ENCODE data around the gene RNF187. TPM values are rescaled to one million over a fixed set of nuclear protein-coding genes. Genes with fewer than 3 reads are reported as not detected.

RNF187 gene
- total RNA-seq, 6 experiments from 2014 or later: 43.9 to 66.6 (median 56.3) TPM

DNA sequence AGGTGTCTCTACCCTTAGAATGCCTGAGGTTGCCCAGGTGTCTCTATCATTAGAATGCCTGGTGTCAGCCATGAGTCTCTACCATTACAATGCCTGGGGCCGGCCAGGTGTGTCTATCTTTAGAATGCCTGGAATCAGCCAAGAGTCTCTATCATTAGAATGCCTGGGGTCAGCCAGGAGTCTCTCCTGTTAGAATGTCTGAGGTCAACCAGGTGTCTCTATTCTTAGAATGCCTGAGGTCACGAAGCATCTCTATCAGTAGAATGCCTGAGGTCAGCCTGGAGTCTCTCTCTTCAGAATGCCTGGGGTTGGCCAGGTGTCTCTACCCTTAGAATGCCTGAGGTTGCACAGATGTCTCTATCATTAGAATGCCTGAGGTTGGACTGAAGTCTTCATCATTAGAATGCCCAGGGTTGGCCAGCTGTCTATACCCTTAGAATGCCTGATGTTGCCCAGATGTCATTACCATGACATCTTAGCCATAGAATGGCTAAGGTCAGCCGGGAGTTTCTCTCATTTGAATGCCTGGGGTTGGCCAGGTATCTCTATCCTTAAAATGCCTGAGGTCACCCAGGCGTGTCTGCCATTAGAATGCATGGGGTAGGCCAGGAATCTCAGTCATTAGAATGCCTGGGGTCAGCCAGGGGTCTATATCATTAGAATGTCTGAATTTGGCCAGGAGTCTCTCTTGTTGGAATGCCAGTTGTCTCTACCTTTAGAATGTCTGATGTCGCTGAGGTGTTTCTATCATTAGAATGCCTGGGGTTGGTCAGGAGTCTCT is 44.0 kb downstream of the RNF187 start:
- H3K36me3 ChIP-seq: no peaks in the 10 kb centered on the region
- ATAC-seq (no peak), DNase-seq (no peak)
- no peaks in the 10 kb centered on the region for H3K27me3 ChIP-seq
- H3K4me1 ChIP-seq: no peaks in the 10 kb centered on the region
- no peak overlapping the region for H3K27ac ChIP-seq
- TF ChIP-seq POLR2A (IDR thresholded peaks at IDR 0.05): no peak
- TF ChIP-seq, protein P1, sequence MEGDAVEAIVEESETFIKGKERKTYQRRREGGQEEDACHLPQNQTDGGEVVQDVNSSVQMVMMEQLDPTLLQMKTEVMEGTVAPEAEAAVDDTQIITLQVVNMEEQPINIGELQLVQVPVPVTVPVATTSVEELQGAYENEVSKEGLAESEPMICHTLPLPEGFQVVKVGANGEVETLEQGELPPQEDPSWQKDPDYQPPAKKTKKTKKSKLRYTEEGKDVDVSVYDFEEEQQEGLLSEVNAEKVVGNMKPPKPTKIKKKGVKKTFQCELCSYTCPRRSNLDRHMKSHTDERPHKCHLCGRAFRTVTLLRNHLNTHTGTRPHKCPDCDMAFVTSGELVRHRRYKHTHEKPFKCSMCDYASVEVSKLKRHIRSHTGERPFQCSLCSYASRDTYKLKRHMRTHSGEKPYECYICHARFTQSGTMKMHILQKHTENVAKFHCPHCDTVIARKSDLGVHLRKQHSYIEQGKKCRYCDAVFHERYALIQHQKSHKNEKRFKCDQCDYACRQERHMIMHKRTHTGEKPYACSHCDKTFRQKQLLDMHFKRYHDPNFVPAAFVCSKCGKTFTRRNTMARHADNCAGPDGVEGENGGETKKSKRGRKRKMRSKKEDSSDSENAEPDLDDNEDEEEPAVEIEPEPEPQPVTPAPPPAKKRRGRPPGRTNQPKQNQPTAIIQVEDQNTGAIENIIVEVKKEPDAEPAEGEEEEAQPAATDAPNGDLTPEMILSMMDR (IDR thresholded peaks at IDR 0.05): no peak
- intact Hi-C loops (cut with DNase I): no loop called here
- H3K4me3 ChIP-seq: no peak overlapping the region
- 71% methylated on average over 1 of the region's 5 CpGs for WGBS (ENCODE audit: insufficient coverage, low coverage, low lambda C conversion rate, missing lambda C conversion rate)
- H3K9me3 ChIP-seq: no peaks in the 10 kb centered on the region

DNA sequence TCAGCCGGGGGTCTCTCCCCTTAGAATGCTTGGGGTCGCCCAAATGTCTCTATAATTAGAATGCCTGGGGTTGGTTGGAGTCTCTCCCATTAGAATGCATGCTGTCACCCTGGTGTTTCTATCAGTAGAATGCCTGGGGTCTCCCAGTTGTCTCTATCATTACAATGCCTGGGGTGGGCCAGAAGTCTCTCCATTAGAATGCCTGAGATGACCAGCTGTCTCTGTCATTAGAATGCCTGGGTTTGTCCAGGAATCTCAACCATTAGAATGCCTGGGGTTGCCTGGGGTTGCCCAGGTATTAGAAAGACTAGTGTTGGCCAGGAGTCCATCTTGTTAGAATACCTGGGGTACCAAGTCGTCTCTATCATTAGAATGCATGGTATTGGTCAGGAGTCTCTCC is 51.6 kb downstream of the RNF187 start:
- H3K27me3 ChIP-seq: no peaks in the 10 kb centered on the region
- no peaks in the 10 kb centered on the region for H3K4me1 ChIP-seq
- H3K4me3 ChIP-seq: no peak overlapping the region
- H3K36me3 ChIP-seq: no peaks in the 10 kb centered on the region
- TF ChIP-seq, protein P1 (IDR thresholded peaks at IDR 0.05): no peak
- no peak for TF ChIP-seq POLR2A (IDR thresholded peaks at IDR 0.05)
- H3K27ac ChIP-seq: no peak overlapping the region
- H3K9me3 ChIP-seq: no peaks in the 10 kb centered on the region
- WGBS (ENCODE audit: insufficient coverage, low coverage, low lambda C conversion rate, missing lambda C conversion rate): 13% methylated on average over 1 of the region's 3 CpGs
- DNase-seq (no peak), ATAC-seq (no peak)
- intact Hi-C loops (cut with DNase I): no loop called here

DNA sequence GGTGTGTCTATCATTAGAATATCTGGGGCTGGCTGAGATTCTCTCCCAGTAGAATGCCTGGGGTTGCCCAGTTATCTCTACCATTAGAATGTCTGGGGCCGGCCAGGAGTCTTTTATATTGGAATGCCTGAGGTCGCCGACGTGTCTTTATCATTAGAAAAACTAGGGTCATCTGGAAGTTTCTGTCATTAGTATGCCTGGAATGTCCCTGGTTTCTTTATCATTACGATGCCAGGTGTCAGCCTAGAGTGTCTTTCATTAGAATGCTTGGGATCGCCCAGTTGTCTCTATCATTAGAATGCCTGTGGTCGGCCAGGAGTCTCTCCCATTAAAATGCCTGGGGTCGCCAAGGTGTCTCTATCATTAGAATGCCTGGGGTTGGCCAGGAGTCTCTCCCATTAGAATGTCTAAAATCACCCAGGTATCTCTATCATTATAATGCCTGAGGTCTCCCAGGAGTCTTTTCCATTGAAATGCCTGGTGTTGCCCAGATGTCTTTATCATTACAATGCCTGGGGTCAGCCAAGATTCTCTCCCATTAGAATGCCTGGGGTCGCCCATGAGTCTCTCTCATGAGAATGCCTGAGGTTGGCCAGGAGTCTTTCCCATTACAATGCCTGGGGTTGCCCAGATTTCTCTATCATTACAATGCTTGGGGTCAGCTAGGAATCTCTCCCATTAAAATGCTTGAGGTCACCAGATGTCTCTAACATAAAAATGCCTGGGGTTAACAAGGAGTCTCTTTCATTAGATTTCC is 53.2 kb downstream of the RNF187 start:
- intact Hi-C loops (cut with DNase I): no loop called here
- no peak overlapping the region for H3K4me3 ChIP-seq
- H3K27me3 ChIP-seq: no peaks in the 10 kb centered on the region
- H3K36me3 ChIP-seq: no peaks in the 10 kb centered on the region
- ATAC-seq (no peak), DNase-seq (no peak)
- no peak overlapping the region for H3K27ac ChIP-seq
- H3K4me1 ChIP-seq: no peaks in the 10 kb centered on the region
- 12% methylated on average over 2 of the region's 9 CpGs for WGBS (ENCODE audit: insufficient coverage, low coverage, low lambda C conversion rate, missing lambda C conversion rate)
- TF ChIP-seq, protein P1 (IDR thresholded peaks at IDR 0.05): no peak
- no peak for TF ChIP-seq POLR2A (IDR thresholded peaks at IDR 0.05)
- H3K9me3 ChIP-seq: no peaks in the 10 kb centered on the region

DNA sequence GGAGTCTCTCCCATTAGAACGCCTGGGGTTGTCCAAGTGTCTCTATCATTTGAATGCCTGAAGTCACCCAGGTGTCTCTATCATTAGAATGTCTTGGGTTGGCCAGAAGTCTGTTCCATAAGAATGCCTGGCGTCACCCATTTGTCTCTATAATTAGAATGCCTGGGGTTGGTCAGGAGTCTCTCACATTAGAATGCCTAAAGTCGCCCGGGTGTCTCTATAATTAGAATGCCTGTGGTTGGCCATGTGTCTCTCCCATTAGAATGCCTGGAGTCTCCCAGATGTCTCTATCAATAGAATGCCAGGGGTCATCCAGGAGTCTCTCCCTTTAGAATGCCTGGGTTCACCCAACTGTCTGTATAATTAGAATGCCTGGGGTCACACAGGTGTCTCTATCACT is 54.5 kb downstream of the RNF187 start:
- Histone ChIP-seq H3K4me3 (no peak overlapping the region), H3K9me3 (no peaks in the 10 kb centered on the region), H3K27me3 (no peaks in the 10 kb centered on the region), H3K4me1 (no peaks in the 10 kb centered on the region), H3K27ac (no peak overlapping the region), H3K36me3 (no peaks in the 10 kb centered on the region)
- no peak for ATAC-seq
- WGBS (ENCODE audit: insufficient coverage, low coverage, low lambda C conversion rate, missing lambda C conversion rate): 64% methylated on average over 4 of the region's 4 CpGs
- intact Hi-C loops (cut with DNase I): no loop called here
- DNase-seq: no peak
- TF ChIP-seq, protein P1 (IDR thresholded peaks at IDR 0.05): no peak
- TF ChIP-seq POLR2A (IDR thresholded peaks at IDR 0.05): no peak
